H9 (cell line): ENCODE data around the gene PIEZO2. TPM values are rescaled to one million over a fixed set of nuclear protein-coding genes. Genes with fewer than 3 reads are reported as not detected.

Experiments
- DNase-seq: peaks from one replicate; pipeline ENCODE4 v3.0.0-alpha.2; 2017
- H2AFZ ChIP-seq: one replicate; pipeline ENCODE4 v1.6.1; 2013; ENCODE audit warnings: mild to moderate bottlenecking, low read length, control low read depth, moderate library complexity
- H2AK5ac ChIP-seq: 2 replicates; pipeline ENCODE4 v1.6.1; 2013; ENCODE audit warnings: low read length, control low read depth, mixed read lengths; ENCODE audit not compliant: insufficient read length
- H2BK120ac ChIP-seq: one replicate; pipeline ENCODE4 v1.6.1; 2013; ENCODE audit warnings: low read depth, mild to moderate bottlenecking, low read length, control low read depth, inconsistent platforms; ENCODE audit not compliant: poor library complexity, severe bottlenecking
- H2BK12ac ChIP-seq: 2 replicates; pipeline ENCODE4 v1.6.1; 2013; ENCODE audit warnings: low read length, control low read depth, mixed read lengths, low read depth; ENCODE audit not compliant: insufficient read length
- H2BK15ac ChIP-seq: 2 replicates; pipeline ENCODE4 v1.6.1; 2013; ENCODE audit warnings: low read depth, low read length, control low read depth
- H2BK20ac ChIP-seq: one replicate; pipeline ENCODE4 v1.6.1; 2013; ENCODE audit warnings: low read depth, mild to moderate bottlenecking, low read length, control low read depth, inconsistent platforms; ENCODE audit not compliant: poor library complexity, severe bottlenecking
- H2BK5ac ChIP-seq: 2 replicates; pipeline ENCODE4 v1.6.1; 2013; ENCODE audit warnings: low read length, control low read depth, mixed read lengths; ENCODE audit not compliant: insufficient read length
- H3K14ac ChIP-seq: 2 replicates; pipeline ENCODE4 v1.6.1; 2013; ENCODE audit warnings: low read length, control low read depth; ENCODE audit not compliant: insufficient read depth
- H3K18ac ChIP-seq: 2 replicates; pipeline ENCODE4 v1.6.1; 2013; ENCODE audit warnings: low read depth, mild to moderate bottlenecking, mixed read lengths, low read length, control low read depth; ENCODE audit not compliant: insufficient read length
- H3K23ac ChIP-seq: 2 replicates; pipeline ENCODE4 v1.6.1; 2013; ENCODE audit warnings: low read length, control low read depth, mixed read lengths, low read depth; ENCODE audit not compliant: insufficient read length
- H3K23me2 ChIP-seq: 2 replicates; pipeline ENCODE4 v1.6.1; 2013; ENCODE audit warnings: low read depth, mild to moderate bottlenecking, mixed read lengths, low read length, control low read depth; ENCODE audit not compliant: insufficient read length, poor library complexity, severe bottlenecking
- H3K27ac ChIP-seq: 2 replicates; pipeline ENCODE4 v1.5.1; 2013; ENCODE audit warnings: low read length, control low read depth, mixed read lengths, low read depth; ENCODE audit not compliant: insufficient read length
- H3K27me3 ChIP-seq: 2 replicates; pipeline ENCODE4 v1.6.1; 2013; ENCODE audit warnings: low read length, control low read depth, inconsistent platforms; ENCODE audit not compliant: insufficient read depth
- H3K4ac ChIP-seq: 2 replicates; pipeline ENCODE4 v1.6.1; 2013; ENCODE audit warnings: low read depth, mild to moderate bottlenecking, control low read depth, inconsistent platforms, low read length, moderate library complexity
- H3K4me1 ChIP-seq: 2 replicates; pipeline ENCODE4 v1.6.1; 2013; ENCODE audit warnings: low read length, control low read depth, inconsistent platforms; ENCODE audit not compliant: insufficient read depth
- H3K4me2 ChIP-seq: 2 replicates; pipeline ENCODE4 v1.6.1; 2013; ENCODE audit warnings: low read length, control low read depth, mixed read lengths; ENCODE audit not compliant: insufficient read length, insufficient read depth
- H3K56ac ChIP-seq: 2 replicates; pipeline ENCODE4 v1.6.1; 2013; ENCODE audit warnings: low read depth, mild to moderate bottlenecking, mixed read lengths, low read length, control low read depth; ENCODE audit not compliant: insufficient read length
- H3K79me1 ChIP-seq: 2 replicates; pipeline ENCODE4 v1.6.1; 2013; ENCODE audit warnings: low read depth, mild to moderate bottlenecking, moderate library complexity, low read length, control low read depth, inconsistent platforms; ENCODE audit not compliant: insufficient read depth, poor library complexity, severe bottlenecking
- H3K79me2 ChIP-seq: 2 replicates; pipeline ENCODE4 v1.6.1; 2013; ENCODE audit warnings: low read length, control low read depth, inconsistent platforms; ENCODE audit not compliant: insufficient read depth
- H3K9ac ChIP-seq: 2 replicates; pipeline ENCODE4 v1.6.1; 2013; ENCODE audit warnings: low read length, control low read depth, mixed read lengths; ENCODE audit not compliant: insufficient read length; ENCODE audit errors: extremely low read depth
- H3K9me3 ChIP-seq: one replicate; pipeline ENCODE4 v1.6.1; 2013; ENCODE audit warnings: low read depth, low read length, inconsistent platforms; ENCODE audit not compliant: control insufficient read depth
- H3T11ph ChIP-seq: one replicate; pipeline ENCODE4 v1.6.1; 2013; ENCODE audit warnings: mild to moderate bottlenecking, low read length, control low read depth, inconsistent platforms
- H4K20me1 ChIP-seq: one replicate; pipeline ENCODE4 v1.6.1; 2013; ENCODE audit not compliant: control insufficient read depth, insufficient read length, insufficient read depth
- H4K5ac ChIP-seq: 2 replicates; pipeline ENCODE4 v1.6.1; 2013; ENCODE audit warnings: low read depth, mild to moderate bottlenecking, mixed read lengths, low read length, control low read depth; ENCODE audit not compliant: insufficient read length
- H4K8ac ChIP-seq: replicated peaks from 2 replicates; pipeline ENCODE4 v1.6.1; 2013; ENCODE audit warnings: low read length, control low read depth, mixed read lengths, low read depth; ENCODE audit not compliant: insufficient read length
- H4K91ac ChIP-seq: 2 replicates; pipeline ENCODE4 v1.6.1; 2013; ENCODE audit warnings: low read depth, mild to moderate bottlenecking, moderate library complexity, mixed read lengths, low read length, control low read depth; ENCODE audit not compliant: insufficient read length
- H3K27ac Mint-ChIP-seq, 3 experiments: 2 replicates in 2 of 3; 3 replicates in 1 of 3; pipeline ENCODE4 v1.8.0; 2020 to 2021; ENCODE audit warnings: mixed read lengths in 3 of 3, mild to moderate bottlenecking in 1 of 3, moderate library complexity in 1 of 3
- H3K27me3 Mint-ChIP-seq: 2 replicates; pipeline ENCODE4 v1.8.0; 2021; ENCODE audit warnings: low read depth, mild to moderate bottlenecking, moderate library complexity, mixed read lengths
- H3K36me3 Mint-ChIP-seq, 3 experiments: 2 replicates in 2 of 3; 3 replicates in 1 of 3; pipeline ENCODE4 v1.8.0; 2020 to 2021; ENCODE audit warnings: low read depth in 3 of 3, mixed read lengths in 3 of 3; ENCODE audit not compliant: insufficient read depth in 1 of 3
- H3K4me1 Mint-ChIP-seq, 2 experiments: 2 replicates each; pipeline ENCODE4 v1.8.0; 2020; ENCODE audit warnings: mixed read lengths in 2 of 2
- H3K4me3 Mint-ChIP-seq, 2 experiments: 2 replicates in 1 of 2; 3 replicates in 1 of 2; pipeline ENCODE4 v1.8.0; 2020 to 2021; ENCODE audit warnings: mild to moderate bottlenecking in 2 of 2, mixed read lengths in 2 of 2, moderate library complexity in 1 of 2
- H3K9me3 Mint-ChIP-seq, 2 experiments: 2 replicates in 1 of 2; 3 replicates in 1 of 2; pipeline ENCODE4 v1.8.0; 2020; ENCODE audit warnings: mild to moderate bottlenecking in 2 of 2, mixed read lengths in 2 of 2, moderate library complexity in 1 of 2
- CTCF ChIP-seq: fragments of 200-600 bp; sonication (generic); conservative IDR thresholded peaks from 3 replicates; pipeline ENCODE4 v1.8.0; 2021; ENCODE audit warnings: antibody characterized with exemption, mild to moderate bottlenecking
- WGBS: extraction: QIAGEN DNeasy Blood & Tissue Kit; methylation state at CpG from one replicate; pipeline ENCODE4 v1.1.7; 2013; ENCODE audit warnings: missing lambda C conversion rate, low lambda C conversion rate, mixed read lengths; ENCODE audit not compliant: insufficient read length; ENCODE audit errors: extremely low coverage; 5-methylcytosine and 5-hydroxymethylcytosine counted together
- total RNA-seq: library from RNA; stranded (reverse); gene quantifications from 2 replicates; pipeline ENCODE4 v1.2.1, GENCODE V29; 2021

The PIEZO2 gene
- total RNA-seq, 1 experiment from 2014 or later = 3.9 TPM

GRCh38 chr18:10724666-10725065 lies 424.7 kb downstream of the PIEZO2 start:
- Mint-ChIP-seq H3K27ac (no peak overlapping the region), H3K36me3 (peaks cover 0 to 12% (median 0%) of the 10 kb centered on the region in 3 experiments; a peak in 2 of 7 replicates), H3K9me3 (peaks cover 0 to 2% of the 10 kb centered on the region in 2 experiments; a peak in 1 of 5 replicates), H3K27me3 (peaks cover 2% of the 10 kb centered on the region), H3K4me3 (no peak overlapping the region), H3K4me1 (no peaks in the 10 kb centered on the region)
- Histone ChIP-seq H3K27ac (no peak overlapping the region), H3K4me2 (no peak overlapping the region), H2AFZ (no peak overlapping the region), H4K5ac (no peak overlapping the region), H3K4ac (no peak overlapping the region), H3K4me1 (no peaks in the 10 kb centered on the region), H2BK20ac (no peak overlapping the region), H3K23ac (no peak overlapping the region), H2BK5ac (no peak overlapping the region), H3K56ac (no peak overlapping the region), H4K20me1 (no peaks in the 10 kb centered on the region), H4K8ac (no peak overlapping the region), H3K27me3 (no peaks in the 10 kb centered on the region), H2BK15ac (no peak overlapping the region), H3K23me2 (no peaks in the 10 kb centered on the region), H2BK120ac (no peak overlapping the region), H4K91ac (no peak overlapping the region), H3K79me1 (no peaks in the 10 kb centered on the region), H3K9ac (no peak overlapping the region), H3K79me2 (no peaks in the 10 kb centered on the region), H3T11ph (no peak overlapping the region), H3K18ac (no peak overlapping the region), H2AK5ac (no peak overlapping the region), H3K9me3 (no peaks in the 10 kb centered on the region), H2BK12ac (no peak overlapping the region), H3K14ac (no peak overlapping the region)
- WGBS = no CpG with 5 or more reads among the region's 18 CpGs
- no peak for DNase-seq
- no peak for TF ChIP-seq CTCF
